Prostate gland (tissue), 2 donors: ENCODE data around the gene TSHZ2.

ENCODE experiments used
- POLR2A ChIP-seq: fragments of 450-650 bp; IDR thresholded peaks from one replicate; pipeline ENCODE4 v1.6.1; 2016; ENCODE audit warnings: antibody characterized with exemption, mild to moderate bottlenecking
- POLR2AphosphoS5 ChIP-seq: sonication (generic); formaldehyde crosslinking; IDR thresholded peaks from one replicate; pipeline ENCODE4 v1.6.1; 2017; ENCODE audit warnings: antibody characterized with exemption
- TF ChIP-seq, protein P1 (sequence below), 4 experiments: fragments of 200-600 bp in 2 of 4; fragments of 450-650 bp in 2 of 4; sonication (generic) in 2 of 4; IDR thresholded peaks; 1 replicate in 3 of 4; 2 replicates in 1 of 4; pipeline ENCODE4 v1.5.1; 2016 to 2019; ENCODE audit warnings: antibody characterized with exemption in 4 of 4, mild to moderate bottlenecking in 2 of 4, moderate library complexity in 2 of 4

DNA sequence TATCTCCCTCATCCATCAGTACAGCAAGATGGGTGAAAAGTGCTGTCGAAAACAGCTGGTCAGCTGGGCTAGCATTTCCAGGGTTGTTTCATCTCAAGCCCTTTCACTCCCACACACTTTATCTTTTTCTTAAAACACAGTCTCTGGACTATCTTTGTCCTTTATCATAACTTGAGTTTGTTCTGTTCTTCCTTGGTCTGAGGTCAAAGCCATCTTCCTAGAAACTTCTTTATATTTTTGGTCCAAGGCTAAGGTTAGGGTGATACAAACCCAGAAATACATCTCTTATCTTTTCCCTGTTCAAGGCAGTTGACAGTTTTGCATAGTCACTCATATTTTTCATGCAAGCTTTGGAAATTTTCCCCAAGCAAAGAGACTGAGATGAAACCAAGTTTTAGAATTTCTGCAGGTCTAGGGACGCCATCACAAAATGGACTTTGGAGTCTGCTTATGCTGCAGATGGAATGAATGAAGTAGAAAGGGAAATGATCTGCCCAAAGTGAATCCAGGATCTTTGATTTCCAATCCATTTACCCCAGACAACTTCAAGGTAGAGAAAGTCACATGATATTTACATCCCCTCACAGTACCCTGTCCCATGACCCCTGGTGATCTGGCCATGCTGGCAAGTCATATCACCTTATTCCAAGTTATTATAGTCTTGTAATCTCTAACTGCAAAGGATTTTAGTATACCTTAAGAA is 324.4 kb downstream of the TSHZ2 start:
- TF ChIP-seq, protein P1, sequence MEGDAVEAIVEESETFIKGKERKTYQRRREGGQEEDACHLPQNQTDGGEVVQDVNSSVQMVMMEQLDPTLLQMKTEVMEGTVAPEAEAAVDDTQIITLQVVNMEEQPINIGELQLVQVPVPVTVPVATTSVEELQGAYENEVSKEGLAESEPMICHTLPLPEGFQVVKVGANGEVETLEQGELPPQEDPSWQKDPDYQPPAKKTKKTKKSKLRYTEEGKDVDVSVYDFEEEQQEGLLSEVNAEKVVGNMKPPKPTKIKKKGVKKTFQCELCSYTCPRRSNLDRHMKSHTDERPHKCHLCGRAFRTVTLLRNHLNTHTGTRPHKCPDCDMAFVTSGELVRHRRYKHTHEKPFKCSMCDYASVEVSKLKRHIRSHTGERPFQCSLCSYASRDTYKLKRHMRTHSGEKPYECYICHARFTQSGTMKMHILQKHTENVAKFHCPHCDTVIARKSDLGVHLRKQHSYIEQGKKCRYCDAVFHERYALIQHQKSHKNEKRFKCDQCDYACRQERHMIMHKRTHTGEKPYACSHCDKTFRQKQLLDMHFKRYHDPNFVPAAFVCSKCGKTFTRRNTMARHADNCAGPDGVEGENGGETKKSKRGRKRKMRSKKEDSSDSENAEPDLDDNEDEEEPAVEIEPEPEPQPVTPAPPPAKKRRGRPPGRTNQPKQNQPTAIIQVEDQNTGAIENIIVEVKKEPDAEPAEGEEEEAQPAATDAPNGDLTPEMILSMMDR (IDR thresholded peaks at IDR 0.05), result no peak
- TF ChIP-seq POLR2A (no peak), POLR2AphosphoS5 (no peak)
